Measurements from ENCODE around the gene VPS26A. TPM values are rescaled to one million over a fixed set of nuclear protein-coding genes. Genes with fewer than 3 reads are reported as not detected.

VPS26A gene
- total RNA-seq, 1 donor from 2014 or later: 56.0 TPM

DNA sequence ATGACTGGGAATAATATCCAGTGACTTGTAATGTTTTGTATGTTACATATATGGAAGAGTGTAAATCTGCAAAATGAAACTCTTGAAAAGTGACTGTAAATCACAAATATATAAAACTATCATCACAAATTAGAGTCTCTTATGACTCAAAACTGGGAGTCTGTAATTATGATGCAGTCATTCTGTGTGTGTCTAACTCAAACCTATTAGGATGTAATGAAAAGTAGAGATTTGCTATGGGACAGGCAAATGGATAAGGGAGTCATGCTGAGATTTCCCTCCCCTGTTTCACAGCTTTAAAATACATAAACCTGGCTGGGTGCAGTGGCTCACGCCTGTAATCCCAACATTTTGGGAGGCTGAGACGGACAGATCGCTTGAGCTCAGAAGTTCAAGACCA lies 87.5 kb downstream of the VPS26A start:
- TF ChIP-seq, protein P1, sequence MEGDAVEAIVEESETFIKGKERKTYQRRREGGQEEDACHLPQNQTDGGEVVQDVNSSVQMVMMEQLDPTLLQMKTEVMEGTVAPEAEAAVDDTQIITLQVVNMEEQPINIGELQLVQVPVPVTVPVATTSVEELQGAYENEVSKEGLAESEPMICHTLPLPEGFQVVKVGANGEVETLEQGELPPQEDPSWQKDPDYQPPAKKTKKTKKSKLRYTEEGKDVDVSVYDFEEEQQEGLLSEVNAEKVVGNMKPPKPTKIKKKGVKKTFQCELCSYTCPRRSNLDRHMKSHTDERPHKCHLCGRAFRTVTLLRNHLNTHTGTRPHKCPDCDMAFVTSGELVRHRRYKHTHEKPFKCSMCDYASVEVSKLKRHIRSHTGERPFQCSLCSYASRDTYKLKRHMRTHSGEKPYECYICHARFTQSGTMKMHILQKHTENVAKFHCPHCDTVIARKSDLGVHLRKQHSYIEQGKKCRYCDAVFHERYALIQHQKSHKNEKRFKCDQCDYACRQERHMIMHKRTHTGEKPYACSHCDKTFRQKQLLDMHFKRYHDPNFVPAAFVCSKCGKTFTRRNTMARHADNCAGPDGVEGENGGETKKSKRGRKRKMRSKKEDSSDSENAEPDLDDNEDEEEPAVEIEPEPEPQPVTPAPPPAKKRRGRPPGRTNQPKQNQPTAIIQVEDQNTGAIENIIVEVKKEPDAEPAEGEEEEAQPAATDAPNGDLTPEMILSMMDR (conservative IDR thresholded peaks at IDR 0.05): no peak
- DNase-seq (ENCODE audit: extremely low spot score, unreplicated experiment): no peak
- H3K27me3 Mint-ChIP-seq: peaks cover 3% of the 10 kb centered on the region
- H3K36me3 Mint-ChIP-seq: peaks cover 13% of the 10 kb centered on the region
- H3K4me1 Mint-ChIP-seq (ENCODE audit: unreplicated experiment): peaks cover 10% of the 10 kb centered on the region
- no peak overlapping the region for H3K4me3 Mint-ChIP-seq
- H3K9me3 Mint-ChIP-seq: no peaks in the 10 kb centered on the region
- H3K27ac Mint-ChIP-seq: no peak overlapping the region

DNA sequence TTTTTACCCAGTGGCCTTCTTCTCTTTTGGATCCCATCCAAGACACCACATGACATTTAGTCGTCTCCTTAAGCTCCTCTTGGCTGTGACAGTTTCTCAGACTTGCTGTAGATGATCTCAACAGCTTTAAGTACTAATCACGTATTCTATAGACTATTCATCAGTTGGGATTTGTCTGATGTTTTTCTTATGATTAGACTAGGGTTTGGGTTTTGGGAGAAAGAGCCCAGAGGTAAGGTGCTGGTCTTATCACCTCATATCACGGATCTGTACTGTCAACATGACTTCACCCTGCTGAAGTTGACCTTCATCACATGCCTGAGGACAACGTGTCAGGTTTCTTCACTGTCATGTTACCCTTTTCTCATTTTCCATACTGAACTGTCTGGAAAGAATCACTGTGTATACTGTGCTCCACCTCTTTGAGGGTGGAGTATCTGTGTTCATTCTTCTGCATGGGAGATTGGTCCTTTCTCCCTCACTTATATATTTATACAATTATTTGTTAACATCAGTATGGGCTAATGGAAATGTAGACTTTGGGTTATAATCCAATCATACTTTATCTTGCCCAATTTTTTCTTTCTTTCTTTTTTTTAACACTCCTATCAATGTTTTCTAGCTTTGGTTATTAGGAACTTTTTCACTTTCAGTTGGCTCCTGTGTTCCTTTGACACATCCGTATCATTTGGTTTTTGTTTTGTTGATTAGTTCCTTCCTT lies 89.8 kb downstream of the VPS26A start:
- peaks cover 10% of the 10 kb centered on the region for H3K4me1 Mint-ChIP-seq (ENCODE audit: unreplicated experiment)

DNA sequence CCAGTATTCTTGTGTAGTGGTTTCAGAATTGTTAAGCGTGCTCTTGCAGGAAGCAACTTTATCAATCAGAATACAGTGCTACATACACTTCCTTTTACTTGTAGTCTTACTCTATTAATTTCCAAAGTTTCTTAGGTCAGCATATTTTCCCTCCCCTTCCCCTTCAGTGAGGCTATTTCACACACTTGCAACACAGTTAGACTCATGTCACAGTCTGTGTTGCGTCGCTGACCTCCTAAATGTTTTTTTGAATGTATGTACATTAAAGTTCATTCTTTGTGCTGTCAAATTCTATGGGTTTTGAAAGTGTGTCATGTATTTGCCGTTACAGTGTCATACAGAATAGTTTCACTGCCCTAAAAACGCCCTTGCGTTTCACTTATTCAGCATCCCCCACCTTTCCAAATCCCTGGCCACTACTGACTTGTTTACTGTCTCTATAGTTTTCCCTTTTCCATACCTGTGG lies 90.7 kb downstream of the VPS26A start:
- H3K27me3 Mint-ChIP-seq: peaks cover 3% of the 10 kb centered on the region
- H3K36me3 Mint-ChIP-seq: no peaks in the 10 kb centered on the region
- H3K4me3 Mint-ChIP-seq: no peak overlapping the region
- no peak for DNase-seq (ENCODE audit: extremely low spot score, unreplicated experiment)
- no peaks in the 10 kb centered on the region for H3K9me3 Mint-ChIP-seq
- no peak overlapping the region for H3K27ac Mint-ChIP-seq
- TF ChIP-seq, protein P1 (conservative IDR thresholded peaks at IDR 0.05): no peak
- peaks cover 10% of the 10 kb centered on the region for H3K4me1 Mint-ChIP-seq (ENCODE audit: unreplicated experiment)

More for the DNA sequence above, 89.8 kb downstream of the VPS26A start:
- no peak for DNase-seq (ENCODE audit: extremely low spot score, unreplicated experiment)
- H3K27me3 Mint-ChIP-seq: peaks cover 3% of the 10 kb centered on the region
- H3K4me3 Mint-ChIP-seq: no peak overlapping the region
- peaks cover under 1% of the 10 kb centered on the region for H3K36me3 Mint-ChIP-seq
- TF ChIP-seq, protein P1 (conservative IDR thresholded peaks at IDR 0.05): no peak
- H3K9me3 Mint-ChIP-seq: no peaks in the 10 kb centered on the region
- H3K27ac Mint-ChIP-seq: no peak overlapping the region

DNA sequence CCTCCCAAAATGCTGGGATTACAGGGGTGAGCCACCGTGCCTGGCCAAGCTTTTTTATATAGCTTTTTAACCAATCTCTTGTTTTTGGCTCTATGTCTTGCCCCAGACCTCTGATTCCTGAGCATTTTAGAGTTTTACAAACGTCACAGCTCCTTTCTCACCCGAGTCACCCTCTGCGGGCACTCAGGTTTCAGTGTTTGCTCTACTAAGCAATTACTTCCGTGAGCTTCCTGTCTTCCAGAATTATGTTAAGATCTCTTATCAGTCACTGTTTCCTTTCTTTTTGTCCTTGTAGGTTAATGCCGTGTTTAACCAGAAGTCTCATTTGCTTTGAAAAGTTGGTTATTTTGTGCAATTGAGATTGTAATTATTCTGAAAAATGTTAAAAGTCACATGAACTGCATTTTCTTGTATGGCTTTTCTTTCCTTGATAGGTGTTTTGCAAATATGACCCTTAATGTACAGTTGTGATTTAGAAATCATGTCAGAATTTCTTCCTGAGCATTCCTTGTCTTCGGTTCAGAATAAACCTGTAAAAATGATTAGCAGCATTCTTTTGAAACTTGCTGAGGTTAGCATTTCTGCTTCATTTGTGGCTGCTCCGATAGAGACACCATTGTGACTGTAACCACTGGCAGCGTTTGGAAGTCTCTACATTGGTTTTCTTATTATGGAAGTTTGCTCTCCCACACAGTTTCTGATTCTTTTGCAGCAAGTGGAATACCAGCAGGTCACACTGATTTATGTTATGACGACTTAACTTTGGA lies 91.6 kb downstream of the VPS26A start:
- Mint-ChIP-seq H3K9me3 (no peaks in the 10 kb centered on the region), H3K4me3 (peak overlapping the region; percentile 1), H3K27ac (no peak overlapping the region), H3K27me3 (peaks cover 7% of the 10 kb centered on the region), H3K36me3 (no peaks in the 10 kb centered on the region), H3K4me1 (ENCODE audit: unreplicated experiment) (peaks cover 14% of the 10 kb centered on the region)
- no peak for DNase-seq (ENCODE audit: extremely low spot score, unreplicated experiment)
- TF ChIP-seq, protein P1 (conservative IDR thresholded peaks at IDR 0.05): no peak

DNA sequence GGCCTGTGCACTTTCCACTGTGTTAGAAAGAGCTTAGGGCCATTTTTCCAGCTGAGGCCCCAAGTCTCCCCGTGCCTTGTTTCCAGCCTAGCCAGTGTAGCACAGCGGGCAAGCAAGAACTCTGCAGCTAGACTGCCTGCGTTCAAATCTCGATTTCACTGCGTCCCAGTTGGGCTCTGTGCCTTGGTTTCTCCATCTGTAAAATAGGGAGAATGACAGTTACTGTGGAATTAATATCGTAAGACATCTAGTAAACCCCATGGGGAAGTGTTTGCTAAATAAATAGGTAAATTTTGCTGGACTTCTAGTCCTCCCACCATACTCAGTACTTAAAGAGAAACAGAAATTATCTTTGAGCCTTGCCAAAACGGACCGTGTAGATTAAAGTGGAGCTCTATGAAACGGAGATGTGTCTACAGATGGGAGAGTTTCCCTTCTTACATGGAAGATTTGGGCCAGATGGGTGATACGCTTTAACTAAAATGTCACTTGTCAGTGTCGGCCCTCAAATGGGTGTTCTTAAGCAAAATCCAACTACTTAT lies 92.7 kb downstream of the VPS26A start:
- H3K36me3 Mint-ChIP-seq: no peaks in the 10 kb centered on the region
- H3K4me3 Mint-ChIP-seq: no peak overlapping the region
- TF ChIP-seq, protein P1 (conservative IDR thresholded peaks at IDR 0.05): no peak
- peaks cover 14% of the 10 kb centered on the region for H3K4me1 Mint-ChIP-seq (ENCODE audit: unreplicated experiment)
- H3K27me3 Mint-ChIP-seq: peaks cover 7% of the 10 kb centered on the region
- H3K9me3 Mint-ChIP-seq: no peaks in the 10 kb centered on the region
- H3K27ac Mint-ChIP-seq: no peak overlapping the region
- no peak for DNase-seq (ENCODE audit: extremely low spot score, unreplicated experiment)

All from type B pancreatic cell (in vitro differentiated cells).